ENCODE measurements around the gene THYN1. TPM values are rescaled to one million over a fixed set of nuclear protein-coding genes. Genes with fewer than 3 reads are reported as not detected.

THYN1 gene
- total RNA-seq, 1 experiment from 2014 or later, result 33.6 TPM

DNA sequence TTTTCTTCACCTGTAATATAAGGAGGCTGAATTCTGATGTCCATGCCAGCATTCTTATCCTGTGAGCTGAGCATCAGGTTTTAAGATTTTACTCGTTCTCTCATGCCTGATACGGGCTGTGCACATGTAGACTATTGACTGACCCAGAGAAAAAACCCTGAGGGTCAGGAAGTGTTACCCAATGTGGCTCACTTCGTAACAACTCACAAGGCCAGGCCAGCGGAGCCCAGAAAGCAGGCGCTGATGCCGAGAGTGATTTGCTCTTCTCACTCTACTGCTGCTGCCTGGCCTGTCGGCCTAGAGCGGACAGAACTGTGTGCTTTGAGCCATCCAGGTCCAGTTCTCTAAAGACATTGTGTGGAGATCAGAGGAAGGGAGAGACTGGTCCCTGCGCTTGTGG is 10.8 kb downstream of the THYN1 start:
- POLR2A ChIA-PET, result no interaction called here

DNA sequence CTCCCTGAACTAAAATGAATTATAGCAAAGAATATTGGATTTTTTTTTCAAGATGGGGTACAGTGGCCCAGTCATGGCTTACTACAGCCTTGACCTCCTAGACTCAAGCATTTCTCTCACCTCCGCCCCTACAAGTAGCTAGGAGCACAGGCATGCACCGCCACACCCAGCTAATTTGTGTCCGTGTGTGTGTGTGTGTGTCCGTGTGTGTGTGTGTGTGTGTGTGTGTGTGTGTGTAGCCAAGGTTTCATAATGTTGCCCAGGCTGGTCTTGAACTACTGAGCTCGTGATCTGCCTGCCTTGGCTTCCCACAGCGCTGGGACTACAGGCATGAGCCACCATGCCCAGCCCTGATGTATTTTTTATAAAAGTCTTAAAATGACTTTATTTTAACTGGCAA is 12.6 kb downstream of the THYN1 start:
- BruUV-seq (replicated peaks), result no TSS peak
- in situ Hi-C loops (cut with HindIII; ENCODE audit: low pct_unique_long_range_greater_than_20kb, low sequenced_read_pairs), result no loop called here
- CTCF ChIA-PET, result no interaction called here
- no peak for TF ChIP-seq POLR2AphosphoS5 (IDR thresholded peaks at IDR 0.05; ENCODE audit: low read depth, low read length)
- no peak for TF ChIP-seq SIN3A (IDR thresholded peaks at IDR 0.05; ENCODE audit: borderline replicate concordance, insufficient read depth, low read depth, low read length)
- TF ChIP-seq TCF7L2 (IDR thresholded peaks at IDR 0.05; ENCODE audit: low read depth, low read length), result no peak
- TF ChIP-seq, protein P1, sequence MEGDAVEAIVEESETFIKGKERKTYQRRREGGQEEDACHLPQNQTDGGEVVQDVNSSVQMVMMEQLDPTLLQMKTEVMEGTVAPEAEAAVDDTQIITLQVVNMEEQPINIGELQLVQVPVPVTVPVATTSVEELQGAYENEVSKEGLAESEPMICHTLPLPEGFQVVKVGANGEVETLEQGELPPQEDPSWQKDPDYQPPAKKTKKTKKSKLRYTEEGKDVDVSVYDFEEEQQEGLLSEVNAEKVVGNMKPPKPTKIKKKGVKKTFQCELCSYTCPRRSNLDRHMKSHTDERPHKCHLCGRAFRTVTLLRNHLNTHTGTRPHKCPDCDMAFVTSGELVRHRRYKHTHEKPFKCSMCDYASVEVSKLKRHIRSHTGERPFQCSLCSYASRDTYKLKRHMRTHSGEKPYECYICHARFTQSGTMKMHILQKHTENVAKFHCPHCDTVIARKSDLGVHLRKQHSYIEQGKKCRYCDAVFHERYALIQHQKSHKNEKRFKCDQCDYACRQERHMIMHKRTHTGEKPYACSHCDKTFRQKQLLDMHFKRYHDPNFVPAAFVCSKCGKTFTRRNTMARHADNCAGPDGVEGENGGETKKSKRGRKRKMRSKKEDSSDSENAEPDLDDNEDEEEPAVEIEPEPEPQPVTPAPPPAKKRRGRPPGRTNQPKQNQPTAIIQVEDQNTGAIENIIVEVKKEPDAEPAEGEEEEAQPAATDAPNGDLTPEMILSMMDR (IDR thresholded peaks at IDR 0.05), result no peak
- TF ChIP-seq, protein P2, sequence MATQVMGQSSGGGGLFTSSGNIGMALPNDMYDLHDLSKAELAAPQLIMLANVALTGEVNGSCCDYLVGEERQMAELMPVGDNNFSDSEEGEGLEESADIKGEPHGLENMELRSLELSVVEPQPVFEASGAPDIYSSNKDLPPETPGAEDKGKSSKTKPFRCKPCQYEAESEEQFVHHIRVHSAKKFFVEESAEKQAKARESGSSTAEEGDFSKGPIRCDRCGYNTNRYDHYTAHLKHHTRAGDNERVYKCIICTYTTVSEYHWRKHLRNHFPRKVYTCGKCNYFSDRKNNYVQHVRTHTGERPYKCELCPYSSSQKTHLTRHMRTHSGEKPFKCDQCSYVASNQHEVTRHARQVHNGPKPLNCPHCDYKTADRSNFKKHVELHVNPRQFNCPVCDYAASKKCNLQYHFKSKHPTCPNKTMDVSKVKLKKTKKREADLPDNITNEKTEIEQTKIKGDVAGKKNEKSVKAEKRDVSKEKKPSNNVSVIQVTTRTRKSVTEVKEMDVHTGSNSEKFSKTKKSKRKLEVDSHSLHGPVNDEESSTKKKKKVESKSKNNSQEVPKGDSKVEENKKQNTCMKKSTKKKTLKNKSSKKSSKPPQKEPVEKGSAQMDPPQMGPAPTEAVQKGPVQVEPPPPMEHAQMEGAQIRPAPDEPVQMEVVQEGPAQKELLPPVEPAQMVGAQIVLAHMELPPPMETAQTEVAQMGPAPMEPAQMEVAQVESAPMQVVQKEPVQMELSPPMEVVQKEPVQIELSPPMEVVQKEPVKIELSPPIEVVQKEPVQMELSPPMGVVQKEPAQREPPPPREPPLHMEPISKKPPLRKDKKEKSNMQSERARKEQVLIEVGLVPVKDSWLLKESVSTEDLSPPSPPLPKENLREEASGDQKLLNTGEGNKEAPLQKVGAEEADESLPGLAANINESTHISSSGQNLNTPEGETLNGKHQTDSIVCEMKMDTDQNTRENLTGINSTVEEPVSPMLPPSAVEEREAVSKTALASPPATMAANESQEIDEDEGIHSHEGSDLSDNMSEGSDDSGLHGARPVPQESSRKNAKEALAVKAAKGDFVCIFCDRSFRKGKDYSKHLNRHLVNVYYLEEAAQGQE (IDR thresholded peaks at IDR 0.05; ENCODE audit: insufficient read depth in 1 of 2, low read depth in 2 of 2, low read length in 1 of 2), result no peak
- no peaks in the 10 kb centered on the region for H3K9me3 ChIP-seq (ENCODE audit: control insufficient read depth, insufficient read depth, low read depth, low read length)
- intact Hi-C loops (cut with micrococcal nuclease; ENCODE audit: unreplicated experiment), result no loop called here
- no peaks in the 10 kb centered on the region for H3K27me3 ChIP-seq (ENCODE audit: control insufficient read depth, insufficient read depth, low read length)
- H3K27ac ChIP-seq (ENCODE audit: low read length), result no peak overlapping the region
- ATAC-seq (no peak), DNase-seq (ENCODE audit: low read depth, low spot score) (no peak)
- H3K36me3 ChIP-seq (ENCODE audit: control insufficient read depth, insufficient read depth, low read length), result peaks cover 7% of the 10 kb centered on the region; the same call in 1 of the 2 replicates
- H3K4me3 ChIP-seq (ENCODE audit: low read depth in 2 of 2, low read length in 2 of 2), result no peak overlapping the region
- no peaks in the 10 kb centered on the region for H3K4me1 ChIP-seq (ENCODE audit: control insufficient read depth, insufficient read depth, low read length)
- POLR2A ChIA-PET, result interaction anchor here (0.6 kb wide), 1 partner anchor 10 kb away, joined by 4 read pairs; no protein-coding TSS in a partner anchor

More for the DNA sequence above, 10.8 kb downstream of the THYN1 start:
- Histone ChIP-seq H3K27ac (ENCODE audit: low read length) (no peak overlapping the region), H3K9me3 (ENCODE audit: control insufficient read depth, insufficient read depth, low read depth, low read length) (no peaks in the 10 kb centered on the region), H3K36me3 (ENCODE audit: control insufficient read depth, insufficient read depth, low read length) (no peaks in the 10 kb centered on the region; the same call in 1 of the 2 replicates), H3K27me3 (ENCODE audit: control insufficient read depth, insufficient read depth, low read length) (no peaks in the 10 kb centered on the region), H3K4me3 (ENCODE audit: low read depth in 2 of 2, low read length in 2 of 2) (no peak overlapping the region), H3K4me1 (ENCODE audit: control insufficient read depth, insufficient read depth, low read length) (no peaks in the 10 kb centered on the region)
- DNase-seq (ENCODE audit: low read depth, low spot score) (no peak), ATAC-seq (no peak)
- BruUV-seq (replicated peaks), result no TSS peak
- in situ Hi-C loops (cut with HindIII; ENCODE audit: low pct_unique_long_range_greater_than_20kb, low sequenced_read_pairs), result no loop called here
- CTCF ChIA-PET, result no interaction called here
- TF ChIP-seq TCF7L2 (IDR thresholded peaks at IDR 0.05; ENCODE audit: low read depth, low read length), result no peak
- TF ChIP-seq POLR2AphosphoS5 (IDR thresholded peaks at IDR 0.05; ENCODE audit: low read depth, low read length), result no peak
- no peak for TF ChIP-seq SIN3A (IDR thresholded peaks at IDR 0.05; ENCODE audit: borderline replicate concordance, insufficient read depth, low read depth, low read length)
- TF ChIP-seq, protein P1 (IDR thresholded peaks at IDR 0.05), result no peak
- TF ChIP-seq, protein P2 (IDR thresholded peaks at IDR 0.05; ENCODE audit: insufficient read depth in 1 of 2, low read depth in 2 of 2, low read length in 1 of 2), result no peak
- intact Hi-C loops (cut with micrococcal nuclease; ENCODE audit: unreplicated experiment), result no loop called here

All from Panc1 (cell line).